ENCODE results near the gene CXCL17. TPM values are rescaled to one million over a fixed set of nuclear protein-coding genes. Genes with fewer than 3 reads are reported as not detected.

Gene CXCL17
- total and polyA plus RNA-seq, 12 donors: 0.03 TPM; not detected in 11

- no peaks in the 10 kb centered on the region for H3K36me3 ChIP-seq
- no peak overlapping the region for H3K4me3 ChIP-seq
- TF ChIP-seq CTCF (IDR thresholded peaks at IDR 0.05): no peak
- no peaks in the 10 kb centered on the region for H3K9me3 ChIP-seq
- DNase-seq (no peak), ATAC-seq (no peak)
- H3K4me1 ChIP-seq: peaks cover 6 to 58% (median 20%) of the 10 kb centered on the region in 9 donors
- WGBS, 2 donors: 94 to 96% methylated on average over 1 of the region's 1 CpG
- no peak overlapping the region for H3K27ac ChIP-seq
- no peaks in the 10 kb centered on the region for H3K27me3 ChIP-seq
- intact Hi-C loops (cut with DNase I): loop anchor here in 2 of 10 donors (5.0 to 10.0 kb wide), 2 partner anchors 44 to 187 kb away; partner anchors contain the start of gene GSK3A (in 1 of the 2)
Observed at GRCh38 chr19:42431486-42431885, 11.3 kb downstream of the CXCL17 start.

- Histone ChIP-seq H3K4me3 (no peak overlapping the region), H3K27ac (no peak overlapping the region), H3K9me3 (no peaks in the 10 kb centered on the region), H3K36me3 (no peaks in the 10 kb centered on the region), H3K4me1 (peaks cover 13 to 52% (median 21%) of the 10 kb centered on the region in 9 donors), H3K27me3 (peaks cover 0 to 16% (median 0%) of the 10 kb centered on the region in 7 donors)
- intact Hi-C loops (cut with DNase I): no loop called here
- ATAC-seq (no peak), DNase-seq (no peak)
- no peak for TF ChIP-seq CTCF (IDR thresholded peaks at IDR 0.05)
- 91 to 99% methylated on average over 3 of the region's 3 CpGs for WGBS, 2 donors
Observed at GRCh38 chr19:42428676-42429075, 14.1 kb downstream of the CXCL17 start.

GRCh38 chr19:42427313-42427712 is 15.4 kb downstream of the CXCL17 start, which contains the start of gene LIPE:
Gene LIPE, minus strand, starts transcription at chr19:42427388. Its CDS starts 239 bp downstream, at chr19:42427149.
- no peak for TF ChIP-seq CTCF (IDR thresholded peaks at IDR 0.05)
- no peak for ATAC-seq
- no peak within 1 kb of the TSS for H3K4me3 ChIP-seq
- no peak for DNase-seq
- intact Hi-C loops (cut with DNase I): no loop called here
- 43 to 49% methylated on average over 4 of the region's 4 CpGs for WGBS, 2 donors
- peaks cover 3 to 50% (median 22%) of the 10 kb centered on the region in 9 donors for H3K4me1 ChIP-seq
- no peaks in the 10 kb centered on the region for H3K36me3 ChIP-seq
- H3K27me3 ChIP-seq: peaks cover 0 to 16% (median 0%) of the 10 kb centered on the region in 7 donors
- peak within 1 kb of the TSS in 6 of 10 donors; percentile 4 to 44 (median 28) for H3K27ac ChIP-seq
- no peaks in the 10 kb centered on the region for H3K9me3 ChIP-seq

- H3K27me3 ChIP-seq: peaks cover 0 to 16% (median 0%) of the 10 kb centered on the region in 7 donors
- peaks cover 3 to 50% (median 28%) of the 10 kb centered on the region in 9 donors for H3K4me1 ChIP-seq
- no peak overlapping the region for H3K4me3 ChIP-seq
- DNase-seq (no peak), ATAC-seq (no peak)
- peak overlapping the region in 6 of 10 donors; percentile 4 to 44 (median 28) for H3K27ac ChIP-seq
- H3K36me3 ChIP-seq: no peaks in the 10 kb centered on the region
- 81 to 86% methylated on average over 3 of the region's 3 CpGs for WGBS, 2 donors
- TF ChIP-seq CTCF (IDR thresholded peaks at IDR 0.05): no peak
- intact Hi-C loops (cut with DNase I): no loop called here
- H3K9me3 ChIP-seq: no peaks in the 10 kb centered on the region
Observed at GRCh38 chr19:42426643-42427042, 16.1 kb downstream of the CXCL17 start.

Measured in heart right ventricle (tissue), 16 donors.